ENCODE data around the gene FRK. TPM values are rescaled to one million over a fixed set of nuclear protein-coding genes. Genes with fewer than 3 reads are reported as not detected.

The FRK gene
- total RNA-seq, 2 donors from 2014 or later, result 16.0 to 20.0 TPM

- H3K9me3 ChIP-seq, result no peaks in the 10 kb centered on the region
- H3K4me1 ChIP-seq (ENCODE audit: control insufficient read depth in 1 of 2, low read depth in 2 of 2), result peaks cover 18 to 72% of the 10 kb centered on the region in 2 donors
- H3K36me3 ChIP-seq, result no peaks in the 10 kb centered on the region
- no peak overlapping the region for H3K27ac ChIP-seq
- DNase-seq (ENCODE audit: low spot score) (no peak), ATAC-seq (ENCODE audit: insufficient number of reproducible peaks, low FRiP score, low read depth) (no peak)
- no peaks in the 10 kb centered on the region for H3K27me3 ChIP-seq (replicated peaks; ENCODE audit: insufficient read depth)
- TF ChIP-seq, protein P1, sequence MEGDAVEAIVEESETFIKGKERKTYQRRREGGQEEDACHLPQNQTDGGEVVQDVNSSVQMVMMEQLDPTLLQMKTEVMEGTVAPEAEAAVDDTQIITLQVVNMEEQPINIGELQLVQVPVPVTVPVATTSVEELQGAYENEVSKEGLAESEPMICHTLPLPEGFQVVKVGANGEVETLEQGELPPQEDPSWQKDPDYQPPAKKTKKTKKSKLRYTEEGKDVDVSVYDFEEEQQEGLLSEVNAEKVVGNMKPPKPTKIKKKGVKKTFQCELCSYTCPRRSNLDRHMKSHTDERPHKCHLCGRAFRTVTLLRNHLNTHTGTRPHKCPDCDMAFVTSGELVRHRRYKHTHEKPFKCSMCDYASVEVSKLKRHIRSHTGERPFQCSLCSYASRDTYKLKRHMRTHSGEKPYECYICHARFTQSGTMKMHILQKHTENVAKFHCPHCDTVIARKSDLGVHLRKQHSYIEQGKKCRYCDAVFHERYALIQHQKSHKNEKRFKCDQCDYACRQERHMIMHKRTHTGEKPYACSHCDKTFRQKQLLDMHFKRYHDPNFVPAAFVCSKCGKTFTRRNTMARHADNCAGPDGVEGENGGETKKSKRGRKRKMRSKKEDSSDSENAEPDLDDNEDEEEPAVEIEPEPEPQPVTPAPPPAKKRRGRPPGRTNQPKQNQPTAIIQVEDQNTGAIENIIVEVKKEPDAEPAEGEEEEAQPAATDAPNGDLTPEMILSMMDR (IDR thresholded peaks at IDR 0.05), result no peak
- no peak overlapping the region for H3K4me3 ChIP-seq
Observed at GRCh38 chr6:116010386-116010785, 50.3 kb downstream of the FRK start.

DNA sequence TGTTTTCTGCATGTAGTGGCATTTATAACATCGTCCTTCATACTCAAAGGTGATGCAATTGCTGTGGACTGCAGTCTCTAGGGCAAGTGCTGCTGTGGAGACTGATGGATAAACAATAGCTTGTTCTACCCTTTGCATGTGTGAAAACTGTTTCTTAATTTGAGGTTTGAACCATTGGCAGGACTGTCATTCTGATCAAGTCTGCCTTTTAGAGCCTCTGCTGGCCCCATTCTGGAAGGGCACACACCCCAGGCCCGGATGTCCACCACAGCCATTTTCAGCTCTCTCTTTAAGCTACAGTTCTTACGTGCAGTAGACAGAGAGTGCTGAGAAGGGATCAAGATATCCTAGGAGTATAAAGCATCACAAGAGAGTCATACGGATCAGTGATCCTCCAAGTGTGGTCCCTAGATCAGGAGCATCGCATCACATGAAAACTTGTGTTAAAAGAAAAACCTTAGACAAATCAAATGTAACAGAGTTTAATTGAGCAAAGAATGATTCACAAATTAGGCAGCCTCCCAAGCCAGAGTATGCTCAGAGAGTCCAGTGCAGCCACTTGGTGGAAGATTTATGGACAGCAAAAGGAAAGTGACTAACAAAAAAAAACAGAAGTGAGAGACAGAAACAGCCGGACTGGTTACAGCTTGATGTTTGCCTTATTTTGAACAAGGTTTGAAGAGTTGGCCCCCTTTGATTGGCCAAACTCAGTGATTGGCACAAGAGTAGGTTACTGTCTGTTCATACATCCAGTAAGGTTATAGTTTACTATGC is 52.0 kb downstream of the FRK start:
- ATAC-seq (ENCODE audit: insufficient number of reproducible peaks, low FRiP score, low read depth), result peak; percentile 66
- TF ChIP-seq, protein P1 (IDR thresholded peaks at IDR 0.05), result no peak
- Histone ChIP-seq H3K36me3 (no peaks in the 10 kb centered on the region), H3K27ac (peak overlapping the region; percentile 75 to 83), H3K27me3 (replicated peaks; ENCODE audit: insufficient read depth) (no peaks in the 10 kb centered on the region), H3K9me3 (no peaks in the 10 kb centered on the region), H3K4me1 (ENCODE audit: control insufficient read depth in 1 of 2, low read depth in 2 of 2) (peaks cover 18 to 56% of the 10 kb centered on the region in 2 donors), H3K4me3 (peak overlapping the region; percentile 53)
- DNase-seq (ENCODE audit: low spot score), result peak; percentile 16

DNA sequence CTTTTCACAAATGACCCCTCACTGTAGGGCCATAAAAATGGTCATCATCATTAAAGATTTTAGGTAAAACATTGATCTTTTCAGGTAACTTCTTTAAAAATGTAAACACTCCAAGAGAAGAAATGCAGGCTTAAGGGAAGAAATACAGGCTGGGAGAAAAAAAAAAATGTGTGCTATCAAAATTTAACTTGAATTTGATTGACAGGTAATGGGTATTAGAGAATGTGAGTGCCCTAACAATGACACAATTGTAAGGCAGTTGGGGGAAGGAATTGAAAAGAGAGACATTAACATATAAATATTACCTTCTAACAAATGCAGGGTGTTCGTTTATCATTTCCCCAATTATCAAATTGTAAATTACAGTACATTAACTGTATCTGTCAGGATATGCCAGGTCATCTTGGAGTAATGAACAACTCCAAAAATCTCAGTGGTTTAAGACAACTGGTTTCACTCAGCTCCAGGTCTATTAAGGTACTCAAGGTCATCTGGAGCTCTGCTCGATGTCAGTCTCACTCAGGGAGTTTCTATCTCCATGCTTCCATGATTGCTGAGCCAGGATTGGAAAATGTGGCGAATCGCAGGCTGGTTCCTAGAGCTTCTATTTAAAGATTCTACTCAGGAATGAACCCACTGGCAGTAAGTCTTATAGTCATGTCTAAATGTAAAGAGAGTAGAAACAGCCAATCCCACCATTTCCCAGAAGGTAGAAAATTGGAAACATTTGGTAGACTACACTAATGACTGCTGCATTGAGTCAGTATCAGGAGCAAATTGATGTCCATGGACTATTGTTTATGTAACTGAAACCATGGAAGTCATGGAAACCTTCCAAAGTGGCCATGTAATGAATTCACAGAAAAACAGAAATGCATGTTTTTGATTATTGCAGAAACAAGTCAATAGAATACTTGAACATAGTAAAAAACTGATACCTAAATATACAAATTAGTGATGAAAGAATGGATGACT is 55.6 kb downstream of the FRK start:
- Histone ChIP-seq H3K36me3 (no peaks in the 10 kb centered on the region), H3K4me1 (ENCODE audit: control insufficient read depth in 1 of 2, low read depth in 2 of 2) (peaks cover 7 to 25% of the 10 kb centered on the region in 2 donors), H3K27me3 (replicated peaks; ENCODE audit: insufficient read depth) (no peaks in the 10 kb centered on the region), H3K9me3 (no peaks in the 10 kb centered on the region), H3K27ac (no peak overlapping the region), H3K4me3 (no peak overlapping the region)
- TF ChIP-seq, protein P1 (IDR thresholded peaks at IDR 0.05), result no peak
- ATAC-seq (ENCODE audit: insufficient number of reproducible peaks, low FRiP score, low read depth) (no peak), DNase-seq (ENCODE audit: low spot score) (no peak)

DNA sequence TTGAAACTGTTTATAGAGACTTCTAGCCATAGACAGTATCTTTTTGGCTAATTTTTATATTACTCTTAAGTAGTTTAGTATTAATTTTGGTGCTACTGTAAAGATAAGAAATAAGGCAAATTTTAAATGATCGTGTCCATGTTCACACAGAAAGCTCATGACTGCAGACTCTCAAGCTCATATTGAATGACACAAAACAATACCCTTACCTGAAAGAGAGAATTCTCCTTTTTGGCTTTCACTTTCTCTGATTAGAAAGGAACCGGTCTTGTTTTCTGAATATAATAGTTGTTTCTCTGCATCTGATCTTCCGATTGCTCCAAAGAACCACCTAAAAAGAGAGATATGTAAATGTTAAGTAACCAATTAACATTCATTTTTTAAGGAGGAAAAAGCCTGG is 57.0 kb downstream of the FRK start:
- Histone ChIP-seq H3K9me3 (no peaks in the 10 kb centered on the region), H3K4me3 (no peak overlapping the region), H3K27ac (no peak overlapping the region), H3K36me3 (no peaks in the 10 kb centered on the region), H3K4me1 (ENCODE audit: control insufficient read depth in 1 of 2, low read depth in 2 of 2) (peaks cover 0 to 14% of the 10 kb centered on the region in 2 donors), H3K27me3 (replicated peaks; ENCODE audit: insufficient read depth) (no peaks in the 10 kb centered on the region)
- no peak for ATAC-seq (ENCODE audit: insufficient number of reproducible peaks, low FRiP score, low read depth)
- no peak for DNase-seq (ENCODE audit: low spot score)
- TF ChIP-seq, protein P1 (IDR thresholded peaks at IDR 0.05), result no peak

- DNase-seq (ENCODE audit: low spot score) (no peak), ATAC-seq (ENCODE audit: insufficient number of reproducible peaks, low FRiP score, low read depth) (no peak)
- Histone ChIP-seq H3K27ac (no peak overlapping the region), H3K9me3 (no peaks in the 10 kb centered on the region), H3K27me3 (replicated peaks; ENCODE audit: insufficient read depth) (no peaks in the 10 kb centered on the region), H3K4me1 (ENCODE audit: control insufficient read depth in 1 of 2, low read depth in 2 of 2) (peaks cover 0 to 10% of the 10 kb centered on the region in 2 donors), H3K36me3 (no peaks in the 10 kb centered on the region), H3K4me3 (no peak overlapping the region)
- TF ChIP-seq, protein P1 (IDR thresholded peaks at IDR 0.05), result no peak
Observed at GRCh38 chr6:116002756-116003155, 57.9 kb downstream of the FRK start.
